Hematopoietic multipotent progenitor cell treated with erythropoietin and hydrocortisone succinate and interleukin-3 and kit ligand, for 8 days (in vitro differentiated cells): ENCODE data around the gene ATMIN.

Experiments used
- DNase-seq: peaks from one replicate; pipeline ENCODE4 v3.0.0-alpha.2; 2015

The ATMIN gene, protein sequence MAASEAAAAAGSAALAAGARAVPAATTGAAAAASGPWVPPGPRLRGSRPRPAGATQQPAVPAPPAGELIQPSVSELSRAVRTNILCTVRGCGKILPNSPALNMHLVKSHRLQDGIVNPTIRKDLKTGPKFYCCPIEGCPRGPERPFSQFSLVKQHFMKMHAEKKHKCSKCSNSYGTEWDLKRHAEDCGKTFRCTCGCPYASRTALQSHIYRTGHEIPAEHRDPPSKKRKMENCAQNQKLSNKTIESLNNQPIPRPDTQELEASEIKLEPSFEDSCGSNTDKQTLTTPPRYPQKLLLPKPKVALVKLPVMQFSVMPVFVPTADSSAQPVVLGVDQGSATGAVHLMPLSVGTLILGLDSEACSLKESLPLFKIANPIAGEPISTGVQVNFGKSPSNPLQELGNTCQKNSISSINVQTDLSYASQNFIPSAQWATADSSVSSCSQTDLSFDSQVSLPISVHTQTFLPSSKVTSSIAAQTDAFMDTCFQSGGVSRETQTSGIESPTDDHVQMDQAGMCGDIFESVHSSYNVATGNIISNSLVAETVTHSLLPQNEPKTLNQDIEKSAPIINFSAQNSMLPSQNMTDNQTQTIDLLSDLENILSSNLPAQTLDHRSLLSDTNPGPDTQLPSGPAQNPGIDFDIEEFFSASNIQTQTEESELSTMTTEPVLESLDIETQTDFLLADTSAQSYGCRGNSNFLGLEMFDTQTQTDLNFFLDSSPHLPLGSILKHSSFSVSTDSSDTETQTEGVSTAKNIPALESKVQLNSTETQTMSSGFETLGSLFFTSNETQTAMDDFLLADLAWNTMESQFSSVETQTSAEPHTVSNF

DNA sequence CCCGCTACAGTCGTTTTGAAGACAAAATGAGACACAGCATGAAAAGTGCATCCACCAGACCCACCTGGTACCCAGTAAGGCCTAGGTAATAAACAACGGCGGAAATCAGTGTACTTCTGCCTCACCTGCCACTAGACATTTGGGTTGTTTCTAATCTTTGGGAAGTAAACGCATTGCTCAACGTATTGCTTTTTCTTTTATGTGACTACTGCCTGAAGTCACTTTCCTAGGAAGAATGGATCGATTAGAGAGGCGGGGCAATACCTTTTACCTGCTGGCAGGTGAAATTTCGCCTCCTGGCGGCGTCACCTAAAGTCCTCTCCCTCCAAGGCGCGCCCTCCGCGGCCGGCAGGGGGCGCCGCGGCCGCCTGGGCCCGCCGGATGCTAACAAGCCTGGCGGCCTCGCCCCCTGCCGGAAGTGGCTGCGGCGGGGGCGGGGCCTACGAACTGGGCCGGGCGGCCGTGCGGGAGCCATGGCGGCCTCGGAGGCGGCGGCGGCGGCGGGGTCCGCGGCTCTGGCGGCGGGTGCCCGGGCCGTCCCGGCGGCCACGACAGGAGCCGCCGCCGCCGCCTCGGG, at the start of gene ATMIN:
Gene ATMIN (plus strand): TSS at position 445 of the 577 bp plus-strand sequence. CDS start 29 bp downstream, at position 474.
- DNase-seq: peak; percentile 87

- peak; percentile 23 for DNase-seq
Observed at GRCh38 chr16:80986557-80986956, 49.1 kb upstream of the ATMIN start.

- no peak for DNase-seq
Observed at GRCh38 chr16:80988756-80989155, 46.9 kb upstream of the ATMIN start.

- no peak for DNase-seq
Observed at GRCh38 chr16:80989801-80990200, 45.8 kb upstream of the ATMIN start.

DNA sequence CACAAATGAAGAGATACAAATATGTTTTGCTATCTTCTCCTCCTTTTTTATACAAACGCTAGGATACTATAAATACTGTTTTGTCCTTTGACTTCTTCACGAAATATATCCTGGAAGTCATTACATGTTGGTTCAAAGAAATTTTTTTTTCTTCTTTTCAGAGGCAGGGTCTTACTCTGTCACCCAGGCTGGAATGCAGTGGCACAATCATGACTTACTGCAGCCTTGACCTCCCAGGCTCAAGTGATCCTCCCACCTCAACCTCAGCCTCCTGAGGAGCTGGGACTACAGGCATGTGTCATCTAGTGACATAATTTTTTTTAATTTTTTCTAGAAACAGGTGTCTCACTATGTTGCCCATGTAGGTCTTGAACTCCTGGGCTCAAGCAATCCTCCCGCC, 45.1 kb upstream of the ATMIN start:
- no peak for DNase-seq

DNA sequence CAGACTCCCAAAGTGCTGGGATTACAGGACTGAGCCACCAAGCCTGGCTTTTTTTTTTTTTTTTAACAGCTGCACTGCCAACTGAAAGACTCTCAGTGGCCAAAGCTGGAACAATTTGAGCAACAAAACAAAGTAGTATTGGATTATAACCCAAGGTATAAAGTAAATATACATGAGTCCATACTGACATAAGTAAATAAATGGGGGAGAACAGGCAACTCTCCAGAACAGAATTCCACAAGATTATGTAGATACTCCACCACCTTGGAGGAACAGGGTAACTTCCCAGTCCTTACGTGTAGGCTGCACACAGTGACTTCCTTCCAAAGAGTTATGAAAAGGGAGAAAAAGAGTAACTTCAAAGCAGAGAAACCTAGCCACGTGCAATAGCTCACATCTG, 44.7 kb upstream of the ATMIN start:
- DNase-seq: no peak

GRCh38 chr16:80991792-80992430, 43.7 kb upstream of the ATMIN start:
- DNase-seq: no peak

DNA sequence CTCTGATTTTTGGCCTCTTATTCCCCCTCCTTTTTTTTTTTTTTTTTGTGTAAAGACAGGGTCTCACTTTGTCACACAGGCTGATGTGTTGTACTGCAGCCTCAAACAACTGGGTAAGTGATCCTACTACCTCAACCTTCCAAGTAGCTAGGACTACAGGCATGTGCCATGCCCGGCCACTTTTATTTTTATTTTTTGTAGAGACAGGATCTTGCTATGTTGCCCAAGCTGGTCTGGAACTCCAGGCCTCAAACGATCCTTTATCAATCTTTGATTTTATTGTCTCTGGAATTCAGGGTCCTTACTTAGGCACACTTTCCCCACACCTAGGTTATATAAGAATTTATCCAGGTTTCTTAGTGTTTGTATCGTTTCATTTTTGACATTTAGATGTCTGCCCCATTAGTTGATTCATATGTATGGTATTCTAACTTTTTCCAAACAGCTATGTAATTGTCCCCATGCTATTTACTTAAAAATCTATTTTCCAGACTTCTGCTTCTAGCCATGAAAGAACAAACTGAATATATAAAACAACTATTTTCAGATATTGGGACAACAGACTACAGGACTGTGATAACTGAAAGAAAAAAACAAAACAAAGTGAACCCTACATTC, 42.9 kb upstream of the ATMIN start:
- DNase-seq: no peak

DNA sequence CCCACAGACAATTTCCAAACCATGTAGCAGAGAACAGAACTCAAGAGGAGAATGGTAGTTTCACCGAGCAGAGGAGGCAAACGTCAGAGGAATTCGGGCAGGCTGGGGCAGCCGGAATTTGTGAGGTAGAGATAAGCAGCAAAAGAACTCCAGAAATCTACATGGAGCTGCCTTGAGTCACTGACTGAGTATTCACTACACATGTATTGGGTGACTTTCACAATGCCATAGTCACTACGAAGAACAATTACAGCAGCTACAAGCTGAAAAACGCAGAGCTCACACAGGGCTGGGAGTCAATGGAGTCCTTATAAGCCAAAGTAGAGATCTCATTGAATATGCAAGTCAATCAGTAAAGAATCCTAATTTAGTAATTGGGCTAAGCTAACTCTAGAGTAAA, 42.3 kb upstream of the ATMIN start:
- DNase-seq: peak; percentile 55

DNA sequence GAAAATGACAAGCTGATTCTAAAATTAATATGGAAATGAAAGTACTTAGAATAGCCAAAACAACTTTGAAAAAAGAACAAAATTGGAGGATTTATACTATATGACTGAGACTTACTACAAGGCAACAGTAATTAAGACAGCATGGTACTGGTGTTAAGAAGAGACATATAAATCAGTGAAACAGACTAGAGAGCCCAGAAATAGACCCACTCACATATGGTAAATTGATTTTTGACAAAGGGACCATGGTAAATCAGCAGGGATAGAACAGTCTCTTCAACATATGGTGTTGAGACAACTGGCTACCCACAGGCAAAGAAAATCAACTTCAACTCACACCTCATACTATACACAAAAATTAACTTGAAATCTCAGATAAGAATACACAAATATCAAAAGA, 41.8 kb upstream of the ATMIN start:
- DNase-seq: no peak

GRCh38 chr16:80994451-80994850, 41.2 kb upstream of the ATMIN start:
- no peak for DNase-seq

- DNase-seq: no peak
Observed at GRCh38 chr16:80996688-80997138, 38.9 kb upstream of the ATMIN start.

- peak; percentile 25 for DNase-seq
Observed at GRCh38 chr16:80997139-80997798, 38.4 kb upstream of the ATMIN start.

DNA sequence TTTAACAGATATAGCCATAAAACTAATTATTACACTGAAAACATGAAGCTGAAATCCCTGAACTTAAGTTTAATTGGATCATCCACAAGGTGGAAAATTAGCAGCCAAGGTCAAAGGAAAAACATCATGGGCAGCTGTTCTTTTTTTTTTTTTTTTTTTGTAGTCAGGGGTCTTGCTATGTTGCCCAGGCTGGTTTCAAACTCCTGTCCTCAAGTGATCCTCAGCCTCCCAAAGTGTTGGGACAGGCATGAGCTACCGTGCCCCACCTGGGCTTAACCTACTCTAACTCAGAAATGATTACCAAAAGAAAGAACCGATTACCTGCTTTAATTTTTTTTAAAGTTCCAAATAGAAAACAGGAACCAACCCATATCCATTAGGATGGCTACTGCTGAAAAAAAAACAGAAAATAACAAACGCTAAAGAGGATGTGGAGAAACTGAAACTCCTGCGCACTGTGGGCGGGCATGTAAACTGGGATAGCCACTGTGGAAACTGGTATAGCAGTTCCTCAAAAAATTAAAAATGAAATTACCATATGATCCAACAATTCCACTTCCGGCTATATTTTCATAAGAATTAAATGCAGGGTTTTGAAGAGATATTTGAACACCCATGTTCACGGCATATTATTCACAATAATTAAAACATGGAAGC, 37.5 kb upstream of the ATMIN start:
- no peak for DNase-seq

- DNase-seq: no peak
Observed at GRCh38 chr16:81000873-81001272, 34.8 kb upstream of the ATMIN start.

GRCh38 chr16:81001330-81001729, 34.3 kb upstream of the ATMIN start:
- DNase-seq: no peak

GRCh38 chr16:81003064-81003463, 32.6 kb upstream of the ATMIN start:
- DNase-seq: no peak

- DNase-seq: no peak
Observed at GRCh38 chr16:81003610-81004460, 31.8 kb upstream of the ATMIN start.

DNA sequence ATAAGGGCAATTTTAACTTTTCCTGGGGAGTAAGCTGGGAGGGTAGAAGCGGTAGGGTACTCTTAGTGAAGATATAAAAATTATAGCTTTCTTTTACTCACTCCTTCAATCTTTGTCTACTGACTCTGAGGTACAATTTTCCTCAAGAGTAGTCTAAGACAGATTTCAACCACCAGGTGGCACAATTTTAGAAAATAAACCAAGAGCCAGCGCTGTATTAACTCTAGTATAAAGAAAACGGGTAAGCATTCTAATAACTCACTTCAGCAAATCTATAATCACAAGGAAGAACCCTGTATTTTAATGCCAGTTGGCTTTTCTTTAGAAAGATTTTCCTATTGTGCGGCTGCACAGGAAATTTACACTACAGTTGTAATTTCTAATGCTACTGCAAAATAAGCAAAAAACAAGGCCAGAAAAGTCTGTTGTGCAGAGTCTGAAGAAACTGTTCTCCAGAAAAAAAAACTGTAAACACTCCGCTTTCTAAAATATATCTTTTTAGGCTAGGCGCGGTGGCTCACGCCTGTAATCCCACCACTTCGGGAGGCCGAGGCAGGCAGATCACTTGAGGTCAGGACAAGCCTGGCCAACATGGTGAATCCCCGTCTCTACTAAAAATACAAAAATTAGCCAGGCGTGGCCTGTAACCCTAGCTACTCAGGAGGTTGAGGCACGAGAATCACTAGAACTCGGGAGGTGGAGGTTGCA, 30.8 kb upstream of the ATMIN start:
- DNase-seq: peak; percentile 81

GRCh38 chr16:81005610-81006161, 30.0 kb upstream of the ATMIN start:
- peak; percentile 30 for DNase-seq
